AG09319 (cell line): ENCODE data around the gene UBR2.

Experiments
- DNase-seq: peaks from one replicate; pipeline ENCODE4 v3.0.0-alpha.2; 2010; ENCODE audit warnings: low read depth; ENCODE audit errors: extremely low read depth
- TF ChIP-seq, protein P1 (sequence below): IDR thresholded peaks from 2 replicates; pipeline ENCODE4 v1.5.1; 2011; ENCODE audit warnings: low read depth, mild to moderate bottlenecking, inconsistent platforms, low read length, moderate library complexity

Gene UBR2

GRCh38 chr6:42526616-42527015 lies 37.2 kb upstream of the UBR2 start:
- TF ChIP-seq, protein P1, sequence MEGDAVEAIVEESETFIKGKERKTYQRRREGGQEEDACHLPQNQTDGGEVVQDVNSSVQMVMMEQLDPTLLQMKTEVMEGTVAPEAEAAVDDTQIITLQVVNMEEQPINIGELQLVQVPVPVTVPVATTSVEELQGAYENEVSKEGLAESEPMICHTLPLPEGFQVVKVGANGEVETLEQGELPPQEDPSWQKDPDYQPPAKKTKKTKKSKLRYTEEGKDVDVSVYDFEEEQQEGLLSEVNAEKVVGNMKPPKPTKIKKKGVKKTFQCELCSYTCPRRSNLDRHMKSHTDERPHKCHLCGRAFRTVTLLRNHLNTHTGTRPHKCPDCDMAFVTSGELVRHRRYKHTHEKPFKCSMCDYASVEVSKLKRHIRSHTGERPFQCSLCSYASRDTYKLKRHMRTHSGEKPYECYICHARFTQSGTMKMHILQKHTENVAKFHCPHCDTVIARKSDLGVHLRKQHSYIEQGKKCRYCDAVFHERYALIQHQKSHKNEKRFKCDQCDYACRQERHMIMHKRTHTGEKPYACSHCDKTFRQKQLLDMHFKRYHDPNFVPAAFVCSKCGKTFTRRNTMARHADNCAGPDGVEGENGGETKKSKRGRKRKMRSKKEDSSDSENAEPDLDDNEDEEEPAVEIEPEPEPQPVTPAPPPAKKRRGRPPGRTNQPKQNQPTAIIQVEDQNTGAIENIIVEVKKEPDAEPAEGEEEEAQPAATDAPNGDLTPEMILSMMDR = no peak
- DNase-seq = no peak

GRCh38 chr6:42527204-42527603 lies 36.6 kb upstream of the UBR2 start:
- TF ChIP-seq, protein P1 = no peak
- DNase-seq = no peak

DNA sequence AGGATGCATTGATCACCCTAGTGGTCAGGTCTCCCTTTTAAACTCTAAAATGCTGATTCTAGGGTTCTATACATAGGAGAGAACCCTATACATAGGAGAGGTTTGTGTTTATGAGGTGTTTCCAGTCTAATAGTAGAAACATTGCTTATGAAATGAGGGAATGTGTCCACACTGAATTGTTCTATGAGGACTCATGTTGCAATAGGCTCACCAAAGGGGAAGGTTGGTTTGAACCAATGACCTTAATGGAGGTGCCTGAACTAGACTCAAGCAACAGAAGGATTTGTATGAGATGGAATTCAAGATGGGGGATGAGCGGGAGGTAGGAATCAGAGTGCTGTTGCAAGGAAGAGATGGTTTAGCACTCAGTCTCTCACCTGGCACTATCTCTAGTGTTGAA lies 33.5 kb upstream of the UBR2 start:
- TF ChIP-seq, protein P1 = no peak
- DNase-seq = no peak

DNA sequence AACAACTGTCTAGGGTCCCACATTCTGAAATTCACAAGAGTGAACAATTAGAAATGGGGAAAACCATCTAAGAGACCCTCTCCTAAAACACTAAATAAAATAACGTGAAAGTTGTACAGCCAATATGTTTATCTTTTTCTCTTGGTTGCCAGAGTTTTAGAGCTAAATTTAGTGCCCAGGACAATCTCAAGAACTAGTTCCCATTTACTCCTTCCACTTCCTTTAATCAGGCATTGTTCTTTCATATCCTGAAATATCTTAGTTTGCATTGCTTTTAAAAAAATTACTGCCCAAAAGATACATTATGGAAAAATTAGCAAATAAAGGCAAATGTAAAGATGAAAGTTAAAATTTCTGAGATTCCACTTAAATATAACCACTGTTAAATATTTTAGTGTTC lies 33.1 kb upstream of the UBR2 start:
- DNase-seq = no peak
- TF ChIP-seq, protein P1 = no peak

DNA sequence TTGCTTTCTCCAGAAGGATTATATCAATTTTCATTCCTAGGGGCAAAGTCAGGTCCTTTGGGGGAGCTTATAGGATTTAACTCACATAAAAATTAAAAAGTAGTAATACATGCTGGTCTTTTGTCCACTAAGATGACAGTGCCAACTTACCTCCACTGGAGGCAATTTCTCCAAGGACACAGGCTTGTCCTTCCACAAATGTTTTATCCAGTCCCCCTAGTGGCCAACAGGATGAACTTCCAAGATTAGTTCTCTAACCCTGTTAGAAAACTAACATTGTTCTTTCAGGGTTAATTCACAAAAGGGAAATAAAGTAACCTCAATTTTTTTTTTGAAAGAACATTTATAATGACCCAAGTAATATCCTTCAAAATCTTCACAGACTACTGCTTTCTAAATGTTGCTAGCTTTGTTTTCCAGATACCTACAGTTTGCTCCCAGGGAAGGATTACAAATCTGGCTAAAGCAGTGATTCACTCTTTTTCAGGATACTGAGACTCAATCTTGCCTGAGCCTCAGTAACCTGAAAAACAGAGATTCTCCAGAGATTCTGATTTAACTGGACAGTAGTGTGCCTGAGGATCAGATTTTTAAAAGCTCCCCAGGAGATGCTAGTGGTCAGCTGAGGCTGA lies 31.7 kb upstream of the UBR2 start:
- DNase-seq = no peak
- TF ChIP-seq, protein P1 = peak; percentile 76

- TF ChIP-seq, protein P1 = no peak
- no peak for DNase-seq
Observed at GRCh38 chr6:42533794-42534193, 30.0 kb upstream of the UBR2 start.

DNA sequence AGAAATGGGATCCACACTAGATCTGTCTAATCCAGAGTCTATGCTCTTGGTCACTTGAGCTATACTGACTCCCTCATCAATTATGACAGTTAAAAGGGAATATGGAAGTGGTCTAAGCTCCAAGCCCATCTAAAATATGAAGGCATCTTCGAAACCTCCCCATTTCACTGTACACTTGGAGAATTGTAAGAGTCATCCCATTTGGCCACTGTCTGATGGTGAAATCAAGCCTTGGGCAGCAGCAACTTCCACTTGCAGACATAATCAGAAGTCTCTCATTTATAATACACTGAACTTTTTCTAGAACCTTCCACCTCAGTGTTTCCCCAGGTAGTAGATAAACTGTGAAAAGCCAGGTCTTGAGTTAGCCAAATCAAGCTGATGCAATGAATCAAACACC lies 26.3 kb upstream of the UBR2 start:
- DNase-seq = no peak
- TF ChIP-seq, protein P1 = no peak
